Measurements from ENCODE around the gene GATB. TPM values are rescaled to one million over a fixed set of nuclear protein-coding genes. Genes with fewer than 3 reads are reported as not detected.

GATB gene, protein sequence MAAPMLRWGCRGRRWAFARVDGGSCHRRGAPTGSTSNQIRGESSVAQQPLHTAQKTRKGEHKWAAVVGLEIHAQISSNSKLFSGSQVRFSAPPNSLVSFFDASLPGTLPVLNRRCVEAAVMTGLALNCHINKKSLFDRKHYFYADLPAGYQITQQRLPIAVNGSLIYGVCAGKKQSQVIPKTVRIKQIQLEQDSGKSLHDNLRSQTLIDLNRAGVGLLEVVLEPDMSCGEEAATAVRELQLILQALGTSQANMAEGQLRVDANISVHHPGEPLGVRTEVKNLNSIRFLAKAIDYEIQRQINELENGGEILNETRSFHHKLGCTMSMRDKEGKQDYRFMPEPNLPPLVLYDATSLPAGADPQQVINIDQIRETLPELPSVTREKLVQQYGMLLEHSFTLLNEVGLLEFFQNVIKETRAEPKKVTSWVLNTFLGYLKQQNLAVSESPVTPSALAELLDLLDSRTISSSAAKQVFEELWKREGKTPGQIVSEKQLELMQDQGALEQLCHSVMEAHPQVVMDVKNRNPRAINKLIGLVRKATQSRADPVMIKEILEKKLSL
- total RNA-seq (100 to 1,000 TPM in 2 of 9 donors, 10 to 100 TPM in 7; 60.7 to 122 (median 83.4) TPM), polyA plus RNA-seq (100 to 1,000 TPM in 1 of 2 donors, 10 to 100 TPM in 1; 32.8 to 182 TPM)
- long read RNA-seq, donor 1, transcript GATB-201 (13 exons, 2,385 nt): major isoform, 62 of 112 reads
- long read RNA-seq, donor 1, transcript GATB-204 (4 exons, 749 nt): minor isoform, 31 of 112 reads
- long read RNA-seq, donor 1, partial matches to known transcripts: 9 of 112 reads
- long read RNA-seq, donor 1, other reads (novel, unspliced or antisense): 7 of 112 reads
- long read RNA-seq, donor 2, transcript GATB-204 (4 exons, 749 nt): minor isoform, 36 of 260 reads
- long read RNA-seq, donor 2, transcript GATB-201 (13 exons, 2,385 nt): major isoform, 184 of 260 reads
- long read RNA-seq, donor 2, transcript GATB-209 (8 exons, 1,519 nt): minor isoform, 5 of 260 reads
- long read RNA-seq, donor 2, partial matches to known transcripts: 14 of 260 reads
- long read RNA-seq, donor 2, other reads (novel, unspliced or antisense): 21 of 260 reads
- long read RNA-seq, donor 3, transcript GATB-204 (4 exons, 749 nt): minor isoform, 20 of 77 reads
- long read RNA-seq, donor 3, transcript GATB-201 (13 exons, 2,385 nt): major isoform, 46 of 77 reads
- long read RNA-seq, donor 3, partial matches to known transcripts: 5 of 77 reads
- long read RNA-seq, donor 3, other reads (novel, unspliced or antisense): 6 of 77 reads

- WGBS, 4 donors: 6 to 8% (median 6%) methylated on average over 22 to 35 of the region's 35 CpGs
- TF ChIP-seq POLR2A (IDR thresholded peaks at IDR 0.05): peak in 1 of 2 donors; percentile 52
- TF ChIP-seq, protein P1, sequence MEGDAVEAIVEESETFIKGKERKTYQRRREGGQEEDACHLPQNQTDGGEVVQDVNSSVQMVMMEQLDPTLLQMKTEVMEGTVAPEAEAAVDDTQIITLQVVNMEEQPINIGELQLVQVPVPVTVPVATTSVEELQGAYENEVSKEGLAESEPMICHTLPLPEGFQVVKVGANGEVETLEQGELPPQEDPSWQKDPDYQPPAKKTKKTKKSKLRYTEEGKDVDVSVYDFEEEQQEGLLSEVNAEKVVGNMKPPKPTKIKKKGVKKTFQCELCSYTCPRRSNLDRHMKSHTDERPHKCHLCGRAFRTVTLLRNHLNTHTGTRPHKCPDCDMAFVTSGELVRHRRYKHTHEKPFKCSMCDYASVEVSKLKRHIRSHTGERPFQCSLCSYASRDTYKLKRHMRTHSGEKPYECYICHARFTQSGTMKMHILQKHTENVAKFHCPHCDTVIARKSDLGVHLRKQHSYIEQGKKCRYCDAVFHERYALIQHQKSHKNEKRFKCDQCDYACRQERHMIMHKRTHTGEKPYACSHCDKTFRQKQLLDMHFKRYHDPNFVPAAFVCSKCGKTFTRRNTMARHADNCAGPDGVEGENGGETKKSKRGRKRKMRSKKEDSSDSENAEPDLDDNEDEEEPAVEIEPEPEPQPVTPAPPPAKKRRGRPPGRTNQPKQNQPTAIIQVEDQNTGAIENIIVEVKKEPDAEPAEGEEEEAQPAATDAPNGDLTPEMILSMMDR (IDR thresholded peaks at IDR 0.05): peak; percentile 44 to 69 (median 54)
- Histone ChIP-seq H3K27ac (peak within 1 kb of the TSS; percentile 58 to 85 (median 79)), H3K4me3 (peak within 1 kb of the TSS; percentile 57 to 91 (median 76)), H3K9me3 (no peaks in the 10 kb centered on the region), H3K36me3 (peaks cover 0 to 26% (median 15%) of the 10 kb centered on the region in 9 donors), H3K27me3 (no peaks in the 10 kb centered on the region), H3K4me1 (peaks cover 0 to 16% (median 7%) of the 10 kb centered on the region in 12 donors)
- peak; percentile 94 to 96 (median 94) for DNase-seq
- ATAC-seq: peak; percentile 99 to 100 (median 100)
- intact Hi-C loops (cut with DNase I): loop anchor here in 6 of 10 donors (5.0 to 10.0 kb wide), 6 partner anchors 69 to 624 kb away; no protein-coding TSS in a partner anchor
Observed at GRCh38 chr4:151760712-151761661, at the start of gene GATB. GATB (minus strand) TSS chr4:151761007; CDS start chr4:151760982, 25 bp downstream.

GRCh38 chr4:151810476-151810875 is 49.7 kb upstream of the GATB start:
- H3K27me3 ChIP-seq: no peaks in the 10 kb centered on the region
- ATAC-seq: no peak
- no peaks in the 10 kb centered on the region for H3K36me3 ChIP-seq
- no peak overlapping the region for H3K4me3 ChIP-seq
- H3K9me3 ChIP-seq: peaks cover 0 to 7% (median 0%) of the 10 kb centered on the region in 12 donors
- TF ChIP-seq, protein P1 (IDR thresholded peaks at IDR 0.05): no peak
- H3K27ac ChIP-seq: no peak overlapping the region
- DNase-seq: no peak
- WGBS, 4 donors: 73 to 90% (median 85%) methylated on average over 4 of the region's 4 CpGs
- peaks cover 0 to 19% (median 5%) of the 10 kb centered on the region in 12 donors for H3K4me1 ChIP-seq
- intact Hi-C loops (cut with DNase I): no loop called here

GRCh38 chr4:151809716-151810115 is 48.9 kb upstream of the GATB start:
- WGBS, 4 donors: 92 to 96% (median 96%) methylated on average over 6 of the region's 6 CpGs
- DNase-seq (no peak), ATAC-seq (no peak)
- no peak overlapping the region for H3K4me3 ChIP-seq
- TF ChIP-seq, protein P1 (IDR thresholded peaks at IDR 0.05): no peak
- no peak for TF ChIP-seq POLR2A (IDR thresholded peaks at IDR 0.05)
- intact Hi-C loops (cut with DNase I): loop anchor here in 5 of 10 donors (5.0 to 10.0 kb wide), 6 partner anchors 125 to 573 kb away; no protein-coding TSS in a partner anchor
- H3K36me3 ChIP-seq: no peaks in the 10 kb centered on the region
- peak overlapping the region in 1 of 12 donors; percentile 82 for H3K27ac ChIP-seq
- H3K4me1 ChIP-seq: peaks cover 0 to 19% (median 5%) of the 10 kb centered on the region in 12 donors
- no peaks in the 10 kb centered on the region for H3K27me3 ChIP-seq
- peaks cover 0 to 7% (median 0%) of the 10 kb centered on the region in 12 donors for H3K9me3 ChIP-seq

Data from heart left ventricle (tissue), 16 donors.